CD4-positive, alpha-beta T cell treated with Interleukin-17A for 1 hour (primary cell): ENCODE measurements around the gene C1QTNF8.

Source experiments
- DNase-seq: peaks from one replicate; pipeline ENCODE4 v3.0.0-alpha.2; 2020

C1QTNF8 gene

GRCh38 chr16:1096169-1097082 is at the start of gene C1QTNF8:
Gene C1QTNF8 (minus strand): TSS chr16:1096244. CDS start chr16:1094922, 1,322 bp downstream.
- DNase-seq, result no peak

DNA sequence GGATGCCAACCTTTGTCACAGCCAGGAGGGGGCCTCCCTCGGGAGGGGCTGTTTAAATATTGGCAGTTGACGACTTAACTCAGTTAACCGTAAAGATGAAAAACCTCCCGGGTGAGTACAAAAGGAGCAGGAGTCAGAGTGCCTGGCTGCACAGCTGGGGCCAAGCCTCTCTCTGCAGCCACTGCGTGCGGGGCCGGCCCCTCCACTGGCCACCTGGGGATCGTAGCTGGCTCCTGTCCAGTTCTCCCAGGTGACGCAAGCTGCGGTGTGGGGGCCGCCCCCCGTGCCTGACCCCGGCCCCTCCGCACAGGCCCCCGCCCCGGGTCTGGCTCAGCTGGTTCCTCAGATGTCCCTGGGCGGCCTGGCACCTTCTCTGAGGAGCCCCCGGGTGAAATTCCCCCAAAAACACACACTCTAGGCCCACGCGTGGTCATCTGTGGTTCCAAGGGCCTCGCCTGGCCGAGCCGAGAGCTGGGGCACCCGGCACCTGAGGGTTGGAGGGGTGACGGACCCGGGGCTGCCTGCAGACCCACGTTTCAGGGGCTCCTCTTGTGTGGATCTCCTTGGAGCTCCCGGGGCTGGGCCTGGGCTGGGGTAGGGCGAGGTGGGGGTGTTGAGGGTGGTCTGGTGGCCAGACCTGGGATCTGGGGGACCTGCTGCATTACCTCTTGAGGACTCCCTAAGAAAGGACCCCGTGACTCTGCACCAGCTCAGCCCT is 49.5 kb upstream of the C1QTNF8 start:
- no peak for DNase-seq

DNA sequence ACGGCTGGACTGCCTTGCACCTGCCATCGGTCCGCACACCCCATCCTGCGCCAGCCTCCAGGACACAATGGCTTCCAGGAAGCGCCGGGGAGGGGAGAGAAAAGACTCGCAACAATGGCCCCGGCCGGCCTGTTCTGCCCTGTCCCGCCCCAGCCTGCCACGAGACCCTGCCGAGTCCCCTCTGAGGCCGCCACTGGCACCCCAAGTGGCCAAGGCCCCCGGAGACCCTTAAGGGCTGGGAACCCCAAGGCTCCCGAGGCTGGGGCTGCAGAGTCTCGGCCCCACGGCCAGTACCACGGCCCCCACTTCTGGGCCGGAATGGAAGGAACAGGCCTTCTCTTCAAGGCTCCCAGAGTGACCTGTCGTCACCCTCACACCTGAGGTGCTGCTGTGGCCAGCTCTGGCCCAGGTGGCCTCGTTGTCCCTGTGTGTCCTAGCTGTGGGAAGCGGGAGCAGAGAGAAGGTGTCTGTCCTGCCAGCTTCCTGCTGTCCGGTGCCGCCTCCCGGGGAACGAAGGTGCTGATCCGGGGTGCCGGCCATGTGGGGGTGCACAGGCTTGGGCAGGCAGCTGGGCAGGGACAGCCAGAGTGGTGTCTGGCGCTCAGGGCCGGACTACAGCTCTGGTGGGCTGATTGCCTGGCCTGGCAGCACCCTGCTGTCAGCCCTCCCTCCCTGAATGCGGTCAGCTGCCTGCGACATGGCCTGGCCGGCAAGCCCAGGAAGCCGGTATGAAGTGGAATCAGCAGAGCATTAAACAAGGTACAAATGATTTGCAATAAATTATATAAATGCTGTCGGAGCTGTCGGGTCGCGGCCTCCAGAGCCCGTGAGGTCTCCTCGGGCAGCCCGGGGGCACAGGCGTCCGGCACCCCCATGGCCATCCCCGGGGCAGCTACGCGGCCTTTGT is 48.7 kb upstream of the C1QTNF8 start:
- no peak for DNase-seq

GRCh38 chr16:1143761-1144450 is 47.9 kb upstream of the C1QTNF8 start:
- DNase-seq, result no peak

GRCh38 chr16:1142911-1143310 is 46.9 kb upstream of the C1QTNF8 start:
- no peak for DNase-seq

DNA sequence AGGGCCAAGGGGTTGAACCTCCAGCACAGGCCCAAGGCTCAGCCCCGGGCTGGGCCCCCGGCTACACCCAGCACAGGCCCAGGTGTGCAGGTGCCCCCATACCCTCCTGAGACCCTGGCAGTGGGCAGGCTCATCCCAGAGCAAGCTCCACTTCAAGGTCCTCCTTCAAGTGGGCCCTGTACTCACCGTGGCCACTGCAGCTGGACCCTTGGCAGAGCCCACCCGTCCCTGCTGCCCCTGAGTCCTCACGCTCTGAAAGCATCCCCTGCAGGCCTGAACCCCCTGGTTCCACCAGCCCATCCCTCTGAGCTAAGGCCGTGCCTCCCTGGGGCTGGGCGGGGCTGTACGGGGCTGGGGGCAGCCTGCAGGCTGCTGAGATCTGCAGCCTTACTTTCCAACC is 45.7 kb upstream of the C1QTNF8 start:
- DNase-seq, result no peak

DNA sequence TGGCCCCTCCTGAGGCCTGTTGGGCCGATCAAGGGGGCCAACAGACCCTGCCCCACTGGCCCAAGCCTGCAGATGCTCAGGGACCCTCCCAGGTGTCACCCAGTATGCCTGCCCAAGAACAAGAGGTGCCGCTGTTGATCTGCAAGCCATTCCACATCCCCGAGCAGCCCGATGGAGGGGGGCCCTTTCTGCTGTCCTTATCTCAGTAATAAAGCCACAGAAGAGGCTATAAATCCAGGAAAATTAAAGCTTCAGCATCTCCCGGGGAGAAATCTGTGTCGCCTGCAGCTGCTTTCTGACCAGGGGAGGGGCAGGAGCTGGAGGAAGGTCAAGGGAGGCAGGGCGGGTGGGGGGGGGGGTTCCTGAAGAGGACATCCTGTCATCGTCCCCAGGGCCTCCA is 45.1 kb upstream of the C1QTNF8 start:
- DNase-seq, result no peak

- DNase-seq, result no peak
Measured at GRCh38 chr16:1140582-1141162, 44.6 kb upstream of the C1QTNF8 start.

GRCh38 chr16:1137604-1138003 is 41.6 kb upstream of the C1QTNF8 start:
- DNase-seq, result no peak

GRCh38 chr16:1135459-1135825 is 39.4 kb upstream of the C1QTNF8 start:
- DNase-seq, result no peak

- DNase-seq, result no peak
Measured at GRCh38 chr16:1134776-1135458, 38.9 kb upstream of the C1QTNF8 start.

DNA sequence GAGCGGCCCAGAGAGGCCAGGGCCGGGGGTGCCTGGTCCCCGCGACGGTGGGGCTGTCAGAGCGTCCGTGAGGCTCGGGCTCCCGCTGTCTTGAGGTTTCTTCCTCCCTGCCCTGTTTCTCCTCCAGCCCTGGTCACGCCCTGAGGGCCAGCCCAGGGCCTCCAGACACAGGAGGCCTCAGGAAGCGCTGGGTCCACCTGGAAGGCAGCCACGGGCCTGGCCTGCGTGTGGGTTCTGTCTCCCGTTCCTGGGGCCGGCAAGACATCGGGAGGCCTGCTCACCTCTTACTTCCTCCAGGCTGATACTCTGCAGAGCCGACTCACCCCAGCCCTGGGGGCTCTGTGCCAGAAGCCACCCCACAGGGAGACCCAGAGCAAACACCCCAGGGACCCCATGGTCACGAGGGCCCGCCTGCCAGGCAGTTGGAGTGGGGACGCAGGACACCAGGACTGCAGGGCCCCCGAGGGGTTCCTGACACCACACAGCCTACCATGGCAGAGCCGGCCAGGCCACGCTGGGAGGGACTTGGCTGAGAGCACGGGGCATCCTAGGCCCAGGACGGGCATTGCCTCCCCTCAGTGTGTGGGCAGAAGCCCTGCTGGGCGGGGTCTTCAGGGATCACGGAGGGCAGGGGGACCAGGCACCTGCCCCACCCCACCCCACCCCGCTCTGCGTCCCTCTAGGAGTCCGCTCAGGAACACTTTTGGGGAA is 37.9 kb upstream of the C1QTNF8 start:
- no peak for DNase-seq

GRCh38 chr16:1133271-1133670 is 37.2 kb upstream of the C1QTNF8 start:
- no peak for DNase-seq

DNA sequence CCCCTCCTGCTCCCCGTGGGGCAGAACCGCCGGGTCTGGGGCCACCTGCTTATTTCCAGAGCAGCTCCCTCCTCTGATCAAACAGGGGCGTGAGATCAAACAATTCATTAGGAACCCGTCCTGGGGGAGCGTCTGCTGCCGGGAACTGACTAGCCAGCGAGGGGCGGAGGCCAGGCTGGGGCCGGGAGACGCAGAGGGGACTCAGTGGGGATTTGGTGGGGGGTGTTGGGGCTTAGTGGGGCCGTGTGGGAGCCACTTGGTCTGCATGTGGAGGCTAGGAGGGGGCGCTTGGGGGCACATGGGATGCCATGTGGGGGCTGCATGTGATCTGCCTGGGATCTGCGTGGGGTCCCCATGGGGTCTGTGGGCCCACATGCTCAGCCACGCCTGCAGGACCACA is 36.4 kb upstream of the C1QTNF8 start:
- no peak for DNase-seq

GRCh38 chr16:1131378-1131994 is 35.4 kb upstream of the C1QTNF8 start:
- DNase-seq, result no peak

DNA sequence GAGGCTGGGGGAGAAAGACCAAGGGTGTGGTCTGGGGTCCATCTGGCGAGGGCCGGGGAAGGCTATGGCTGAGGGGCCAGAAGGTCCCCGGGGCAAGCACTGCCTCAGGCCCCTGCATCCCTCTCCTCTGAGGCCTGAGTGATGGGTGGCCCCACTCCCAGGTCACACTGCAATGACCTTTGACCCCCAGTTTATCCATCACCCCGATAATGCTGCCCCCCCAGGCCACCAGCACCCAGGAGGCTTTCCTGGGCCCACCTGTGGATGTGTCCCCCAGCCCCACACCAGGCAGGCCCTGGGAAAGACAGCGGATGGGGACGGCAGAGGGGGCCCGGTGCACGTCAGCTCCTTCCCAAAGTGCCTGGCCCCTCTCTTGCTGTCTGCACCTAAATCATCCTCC is 34.3 kb upstream of the C1QTNF8 start:
- DNase-seq, result no peak

DNA sequence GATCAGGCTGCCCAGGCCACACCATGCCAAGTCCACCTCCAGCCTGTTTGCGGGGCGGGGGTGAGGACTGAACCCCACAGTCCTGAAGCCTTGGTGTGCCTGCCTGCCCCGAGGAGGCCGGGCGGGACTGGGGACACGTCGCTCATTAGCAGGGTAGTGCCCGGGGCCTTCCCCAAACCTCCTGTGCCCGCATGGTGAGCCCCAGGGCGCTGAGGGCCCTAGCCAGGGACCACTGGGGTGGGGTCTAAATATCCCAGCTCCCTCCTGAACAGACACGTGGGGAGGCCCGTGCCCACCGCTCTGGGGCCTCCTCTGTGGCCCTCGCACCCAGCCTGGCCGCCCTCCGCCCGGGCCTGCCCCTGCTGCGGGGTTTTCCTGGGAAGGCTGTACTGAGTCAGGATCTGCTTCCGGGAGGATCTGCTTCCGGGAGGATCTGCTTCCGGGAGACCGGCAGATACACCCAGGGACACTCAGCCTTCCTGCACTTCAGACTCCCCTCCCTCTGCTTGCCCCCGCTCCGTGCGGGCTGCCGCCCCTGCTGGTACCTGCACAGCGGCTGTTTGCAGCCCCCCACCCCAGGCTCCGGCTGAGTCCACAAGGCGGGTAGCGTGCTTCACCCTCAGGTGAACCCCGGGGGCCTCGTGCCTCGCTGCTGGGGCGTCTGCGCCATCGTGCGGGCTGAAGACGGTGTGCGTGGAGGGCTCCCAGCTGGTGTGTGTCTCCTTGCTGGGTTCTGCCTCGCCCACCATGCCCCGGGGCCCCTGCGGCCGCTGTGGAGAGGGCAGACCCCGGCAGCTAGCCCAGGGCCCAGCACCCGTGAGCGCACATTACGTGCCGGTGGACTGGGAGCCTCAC is 33.3 kb upstream of the C1QTNF8 start:
- DNase-seq, result no peak

DNA sequence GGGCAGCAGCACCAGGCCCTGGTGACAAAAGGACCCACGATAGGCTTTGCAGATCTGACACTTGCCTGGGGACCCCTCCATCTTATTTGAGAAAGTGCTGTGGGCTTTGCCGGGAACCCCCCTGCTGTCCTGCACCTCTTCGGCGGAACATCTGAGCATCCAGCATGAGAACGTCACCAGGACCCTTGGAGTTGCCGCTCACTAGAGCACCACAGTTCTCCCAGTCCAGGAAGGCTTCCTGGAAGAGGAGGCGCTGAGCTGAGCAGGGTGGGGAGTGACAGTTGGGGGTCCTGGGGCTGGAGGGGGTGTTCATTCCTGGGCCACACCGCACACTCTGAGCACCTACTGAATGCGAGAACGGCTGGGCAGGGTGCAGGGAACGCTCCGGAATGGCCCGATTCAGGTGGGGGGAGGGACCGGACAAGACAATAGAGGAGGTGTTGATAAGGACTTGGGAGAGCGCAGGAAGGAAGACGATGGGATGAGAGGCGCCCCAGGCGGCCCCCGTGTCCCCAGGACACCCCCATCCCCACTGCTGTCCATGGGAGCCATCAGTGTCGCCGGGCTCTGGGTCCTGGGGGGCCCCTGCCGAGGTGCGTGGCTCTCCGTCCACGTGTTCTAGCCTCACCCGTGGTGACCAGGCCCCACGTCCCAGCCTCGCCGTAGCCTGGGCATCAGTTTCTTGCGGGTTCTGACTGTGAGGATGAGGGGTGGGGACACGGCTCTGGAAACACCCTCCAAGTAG is 32.1 kb upstream of the C1QTNF8 start:
- no peak for DNase-seq

DNA sequence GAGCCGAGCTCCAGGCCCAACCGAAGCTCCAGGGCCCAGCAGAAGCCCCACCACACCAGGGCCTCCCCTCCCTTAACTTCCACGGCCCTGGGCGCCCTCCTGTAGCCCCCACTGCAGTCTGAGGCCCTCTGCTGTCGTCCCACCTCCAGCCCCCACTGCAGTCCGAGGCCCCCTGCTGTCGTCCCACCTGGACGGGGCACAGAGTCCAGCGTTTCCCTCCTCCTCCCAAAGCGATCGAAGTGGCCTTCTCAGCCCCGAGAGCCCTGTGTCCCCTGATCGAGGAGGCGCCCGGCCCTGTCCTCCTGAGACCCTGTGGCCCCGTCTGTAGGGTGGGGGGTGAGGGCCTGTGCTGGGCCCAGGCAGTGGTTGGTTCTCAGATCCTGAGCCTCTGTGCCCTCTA is 31.1 kb upstream of the C1QTNF8 start:
- no peak for DNase-seq
